ENCODE measurements around the gene IL1RN. TPM values are rescaled to one million over a fixed set of nuclear protein-coding genes. Genes with fewer than 3 reads are reported as not detected.

The IL1RN gene
- polyA plus RNA-seq, 3 donors: 89.9 to 109 (median 92.0) TPM

- H3K27me3 ChIP-seq (ENCODE audit: control insufficient read depth in 2 of 2, insufficient read depth in 2 of 2, low read length in 2 of 2): no peaks in the 10 kb centered on the region
- H3K4me3 ChIP-seq (replicated peaks in 1 of 3; ENCODE audit: low read depth in 2 of 3, low read length in 3 of 3): peak overlapping the region in 2 of 3 experiments; percentile 19 to 60
- peaks cover 13 to 20% of the 10 kb centered on the region in 2 donors for H3K36me3 Mint-ChIP-seq
- peak overlapping the region; percentile 75 to 77 for H3K4me3 Mint-ChIP-seq
- no peak overlapping the region for H2AFZ ChIP-seq (ENCODE audit: insufficient read depth, low read depth, low read length, poor library complexity, severe bottlenecking)
- H3K79me2 ChIP-seq (ENCODE audit: insufficient read depth, low read length): peaks cover 36% of the 10 kb centered on the region
- no CpG with 5 or more reads among the region's 6 CpGs for WGBS (ENCODE audit: insufficient coverage)
- peak; percentile 48 to 85 (median 66) for DNase-seq
- peaks cover 0 to 2% (median 0%) of the 10 kb centered on the region in 3 donors for H3K27me3 Mint-ChIP-seq (ENCODE audit: low read depth in 3 of 3)
- intact Hi-C loops (cut with micrococcal nuclease): loop anchor here in 1 of 2 donors (5.0 kb wide), 1 partner anchor 43 kb away; no protein-coding TSS in a partner anchor
- H3K27ac Mint-ChIP-seq: peak overlapping the region; percentile 97 to 99 (median 99)
- peak overlapping the region; percentile 52 for H3K9ac ChIP-seq (ENCODE audit: insufficient read depth, low read length, poor library complexity, severe bottlenecking)
- peak overlapping the region; percentile 58 for H3K4me2 ChIP-seq (replicated peaks; ENCODE audit: extremely low read depth, low read length, poor library complexity, severe bottlenecking)
- H3K9me3 ChIP-seq (replicated peaks in 1 of 2; ENCODE audit: control insufficient read depth in 1 of 2, insufficient read depth in 1 of 2, low read length in 2 of 2): no peaks in the 10 kb centered on the region
- H3K4me1 ChIP-seq (ENCODE audit: control insufficient read depth in 1 of 2, insufficient read depth in 2 of 2, low read length in 2 of 2): peaks cover 83 to 96% of the 10 kb centered on the region in 2 donors
- H4K20me1 ChIP-seq (ENCODE audit: insufficient read depth, low read length): peaks cover 16% of the 10 kb centered on the region
- no peak for TF ChIP-seq CTCF (IDR thresholded peaks at IDR 0.05)
- peaks cover 91% of the 10 kb centered on the region for H3K4me1 Mint-ChIP-seq
- peak overlapping the region; percentile 90 to 95 for H3K27ac ChIP-seq (ENCODE audit: low read depth in 1 of 2, low read length in 2 of 2)
- peaks cover 3 to 11% (median 6%) of the 10 kb centered on the region in 7 donors for H3K9me3 Mint-ChIP-seq
- H3K36me3 ChIP-seq (replicated peaks in 1 of 2; ENCODE audit: control insufficient read depth in 1 of 2, insufficient read depth in 2 of 2, low read length in 2 of 2): peaks cover 11 to 12% of the 10 kb centered on the region in 2 donors
Measured at GRCh38 chr2:113124984-113125855, 2.2 kb upstream of the IL1RN start.

- H3K4me3 ChIP-seq (replicated peaks in 1 of 3; ENCODE audit: low read depth in 2 of 3, low read length in 3 of 3): peak overlapping the region; percentile 75 to 99 (median 89)
- H3K4me2 ChIP-seq (replicated peaks; ENCODE audit: extremely low read depth, low read length, poor library complexity, severe bottlenecking): peak overlapping the region; percentile 87
- H3K4me3 Mint-ChIP-seq: peak overlapping the region; percentile 97 to 98
- H3K36me3 ChIP-seq (replicated peaks in 1 of 2; ENCODE audit: control insufficient read depth in 1 of 2, insufficient read depth in 2 of 2, low read length in 2 of 2): peaks cover 35 to 38% of the 10 kb centered on the region in 2 donors
- no peaks in the 10 kb centered on the region for H3K9me3 ChIP-seq (replicated peaks in 1 of 2; ENCODE audit: control insufficient read depth in 1 of 2, insufficient read depth in 1 of 2, low read length in 2 of 2)
- peaks cover 53% of the 10 kb centered on the region for H3K79me2 ChIP-seq (ENCODE audit: insufficient read depth, low read length)
- peaks cover 64 to 80% of the 10 kb centered on the region in 2 donors for H3K4me1 ChIP-seq (ENCODE audit: control insufficient read depth in 1 of 2, insufficient read depth in 2 of 2, low read length in 2 of 2)
- peaks cover 33 to 39% of the 10 kb centered on the region in 2 donors for H3K36me3 Mint-ChIP-seq
- H3K27ac Mint-ChIP-seq: peak overlapping the region; percentile 97 to 99 (median 99)
- H3K27me3 Mint-ChIP-seq (ENCODE audit: low read depth in 3 of 3): peaks cover 0 to 2% (median 0%) of the 10 kb centered on the region in 3 donors
- no peak for TF ChIP-seq CTCF (IDR thresholded peaks at IDR 0.05)
- H2AFZ ChIP-seq (ENCODE audit: insufficient read depth, low read depth, low read length, poor library complexity, severe bottlenecking): peak overlapping the region; percentile 51
- H3K9ac ChIP-seq (ENCODE audit: insufficient read depth, low read length, poor library complexity, severe bottlenecking): peak overlapping the region; percentile 85
- H3K9me3 Mint-ChIP-seq: peaks cover 0 to 4% (median 0%) of the 10 kb centered on the region in 7 donors
- DNase-seq: peak in 2 of 3 donors; percentile 34 to 71
- no peaks in the 10 kb centered on the region for H3K27me3 ChIP-seq (ENCODE audit: control insufficient read depth in 2 of 2, insufficient read depth in 2 of 2, low read length in 2 of 2)
- WGBS (ENCODE audit: insufficient coverage): 41% methylated on average over 8 of the region's 15 CpGs
- intact Hi-C loops (cut with micrococcal nuclease): loop anchor here (2.0 to 5.0 kb wide), 3 partner anchors 15 to 46 kb away; no protein-coding TSS in a partner anchor
- peak overlapping the region; percentile 91 to 95 for H3K27ac ChIP-seq (ENCODE audit: low read depth in 1 of 2, low read length in 2 of 2)
- H4K20me1 ChIP-seq (ENCODE audit: insufficient read depth, low read length): peaks cover 39% of the 10 kb centered on the region
- H3K4me1 Mint-ChIP-seq: peaks cover 78% of the 10 kb centered on the region
Measured at GRCh38 chr2:113127646-113128570, 510 bp downstream of the IL1RN start.
